ENCODE data around the gene RMND5B.

DNA sequence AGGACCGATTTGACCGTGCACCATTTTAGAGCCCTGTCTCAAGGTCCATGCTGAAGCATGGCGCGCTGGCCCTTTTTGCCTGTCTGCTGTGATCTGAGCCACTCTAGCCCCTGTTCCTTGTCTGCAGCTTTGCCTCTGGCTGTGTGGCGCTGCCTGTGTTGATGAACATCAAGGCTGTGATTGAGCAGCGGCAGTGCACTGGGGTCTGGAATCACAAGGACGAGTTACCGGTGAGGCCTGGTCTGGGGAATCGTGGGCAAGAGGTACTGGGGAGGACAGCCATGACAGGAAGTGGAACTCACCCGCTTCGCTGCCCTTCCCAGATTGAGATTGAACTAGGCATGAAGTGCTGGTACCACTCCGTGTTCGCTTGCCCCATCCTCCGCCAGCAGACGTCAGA, 16.6 kb downstream of the RMND5B start:
- TF ChIP-seq YY1 (IDR thresholded peaks at IDR 0.05; ENCODE audit: insufficient read depth, insufficient read length), result no peak
- TF ChIP-seq ZNF274 (IDR thresholded peaks at IDR 0.05; ENCODE audit: low read depth, low read length), result no peak
- TF ChIP-seq SUZ12 (IDR thresholded peaks at IDR 0.05; ENCODE audit: extremely low read depth, insufficient read depth, insufficient read length), result no peak
